H1 (cell line): ENCODE results near the gene OTUD5. TPM values are rescaled to one million over a fixed set of nuclear protein-coding genes. Genes with fewer than 3 reads are reported as not detected.

Experiments used
- CBX5 ChIP-seq: fragments of 300-800, 300-1000 bp; sonication (generic); IDR thresholded peaks from 2 replicates; pipeline ENCODE4 v1.7.1; 2016; ENCODE audit warnings: antibody characterized with exemption, low read length, low read depth
- CHD7 ChIP-seq: fragments of 300-600 bp; sonication (generic); IDR thresholded peaks from 2 replicates; pipeline ENCODE4 v1.7.1; 2012; ENCODE audit warnings: low read length, moderate library complexity, mild to moderate bottlenecking, inconsistent platforms; ENCODE audit not compliant: insufficient replicate concordance
- CTCF ChIP-seq, 3 experiments: IDR thresholded peaks; 1 replicate in 2 of 3; 2 replicates in 1 of 3; pipeline versions ENCODE4 v1.5.1 to v1.6.1; 2011; ENCODE audit warnings: low read length in 3 of 3, mild to moderate bottlenecking in 3 of 3, inconsistent platforms in 2 of 3, low read depth in 1 of 3, moderate library complexity in 1 of 3; ENCODE audit not compliant: insufficient read depth in 1 of 3; ENCODE audit errors: control extremely low read depth in 1 of 3
- RAD21 ChIP-seq, 2 experiments: IDR thresholded peaks in 1 of 2; conservative IDR thresholded peaks in 1 of 2; 2 replicates each; pipeline ENCODE4 v1.6.1; 2011; ENCODE audit warnings: low read depth in 2 of 2, low read length in 2 of 2, improper control_type of control experiment in 1 of 2, inconsistent platforms in 1 of 2, mild to moderate bottlenecking in 1 of 2, moderate library complexity in 1 of 2
- TBP ChIP-seq: IDR thresholded peaks from 2 replicates; pipeline ENCODE4 v1.6.1; 2011; ENCODE audit warnings: low read depth, low read length, improper control_type of control experiment
- USF2 ChIP-seq: IDR thresholded peaks from 2 replicates; pipeline ENCODE4 v1.6.1; 2011; ENCODE audit warnings: low read length, improper control_type of control experiment
- ZNF274 ChIP-seq: IDR thresholded peaks from 2 replicates; pipeline ENCODE4 v1.7.0; 2012; ENCODE audit warnings: low read length, borderline replicate concordance; ENCODE audit errors: extremely low read depth
- polyA plus RNA-seq, 7 experiments: library from polyadenylated mRNA; depleted of rRNA in 3 of 7; stranded (reverse) in 5 of 7; unstranded in 2 of 7; fragments of >200 nt in 5 of 7; fragments of 200-250 nt in 2 of 7; gene quantifications; 1 replicate in 5 of 7; 2 replicates in 1 of 7; 4 replicates in 1 of 7; pipeline versions ENCODE4 v1.2.1 to v1.2.3, GENCODE V29; 2011 to 2013; ENCODE audit warnings: missing spikeins in 2 of 7, mixed read lengths in 2 of 7
- total RNA-seq: library from RNA; stranded (reverse); fragmentation: NEBNext Ultra II Directional; extraction: Animal tissue kit (Norgen Biotek cat#: 25700); gene quantifications from 2 replicates; pipeline ENCODE4 v1.2.1, GENCODE V29; 2021

The OTUD5 gene
- total and polyA plus RNA-seq, 2 of the 8 experiments (the other 6 are each of a cell fraction or from before 2014, with no cell fraction given) = 46.3 to 53.5 TPM

DNA sequence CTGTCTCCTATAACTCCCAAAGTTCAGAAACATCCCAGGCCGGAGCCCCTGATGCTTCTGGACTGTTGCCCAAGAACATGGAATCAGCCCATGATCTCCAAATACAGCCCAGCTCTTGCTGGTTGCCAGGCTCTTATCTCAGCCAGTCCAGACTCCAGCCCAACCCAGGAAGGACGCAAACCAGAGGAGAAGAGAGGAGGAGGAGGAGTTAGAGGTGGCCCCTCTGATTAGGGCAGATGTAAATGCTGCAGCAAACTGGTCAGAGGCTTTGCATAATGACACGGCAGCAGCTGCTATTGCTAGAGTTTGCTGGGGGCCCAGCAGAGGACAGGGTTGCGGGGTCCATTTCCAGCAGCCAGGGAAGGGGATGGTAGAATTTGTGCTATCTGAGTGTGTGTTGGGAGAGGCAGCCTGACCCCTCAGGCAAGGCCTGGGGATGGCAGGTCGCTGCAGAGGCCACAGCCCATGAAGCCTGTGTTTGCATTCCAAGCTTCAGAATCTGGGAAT, 4.2 kb upstream of the OTUD5 start (continued):
- TF ChIP-seq CHD7 = no peak
- no peak for TF ChIP-seq USF2
- TF ChIP-seq ZNF274 = no peak
- TF ChIP-seq TBP = no peak
- no peak for TF ChIP-seq RAD21 (IDR thresholded peaks at IDR 0.05 in 1 of 2, conservative IDR thresholded peaks at IDR 0.05 in 1 of 2; ENCODE audit: low read depth in 2 of 2, low read length in 2 of 2)
- TF ChIP-seq CBX5 = no peak
- TF ChIP-seq CTCF (IDR thresholded peaks at IDR 0.05; ENCODE audit: control extremely low read depth in 1 of 3, insufficient read depth in 1 of 3, low read depth in 1 of 3, low read length in 3 of 3) = no peak
